ENCODE data around the gene TNFAIP8. TPM values are rescaled to one million over a fixed set of nuclear protein-coding genes. Genes with fewer than 3 reads are reported as not detected.

TNFAIP8 gene
- total RNA-seq, 2 experiments from 2014 or later: 121 to 122 TPM

DNA sequence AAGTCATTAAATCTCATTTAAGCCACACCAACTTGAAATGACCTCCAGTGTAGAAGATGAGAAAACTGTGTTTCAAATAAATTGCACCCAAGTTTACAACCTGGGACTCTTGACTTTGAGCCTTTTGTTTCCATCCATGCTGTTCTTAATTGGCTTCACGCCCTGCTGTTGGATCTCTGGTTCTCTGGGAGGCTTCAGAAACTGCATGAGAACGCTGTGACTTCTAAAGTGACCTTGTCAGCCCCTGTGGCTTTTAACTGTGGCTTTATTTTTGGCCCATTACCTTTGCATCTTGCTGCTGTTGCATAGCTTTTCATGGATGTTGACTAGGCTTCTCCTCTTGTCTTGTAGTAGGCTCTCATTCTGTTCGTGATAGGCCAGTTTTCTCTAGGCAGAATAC, 29.3 kb downstream of the TNFAIP8 start:
- H3K27ac Mint-ChIP-seq: peak overlapping the region; percentile 57
- H3K9me3 Mint-ChIP-seq: no peaks in the 10 kb centered on the region
- H3K4me1 Mint-ChIP-seq: peaks cover 67% of the 10 kb centered on the region
- ATAC-seq (ENCODE audit: low read depth) (no peak), DNase-seq (no peak)
- POLR2A ChIA-PET: no interaction called here
- no peak overlapping the region for H3K4me3 Mint-ChIP-seq
- H3K27me3 Mint-ChIP-seq: no peaks in the 10 kb centered on the region
- peaks cover 39% of the 10 kb centered on the region for H3K36me3 Mint-ChIP-seq

DNA sequence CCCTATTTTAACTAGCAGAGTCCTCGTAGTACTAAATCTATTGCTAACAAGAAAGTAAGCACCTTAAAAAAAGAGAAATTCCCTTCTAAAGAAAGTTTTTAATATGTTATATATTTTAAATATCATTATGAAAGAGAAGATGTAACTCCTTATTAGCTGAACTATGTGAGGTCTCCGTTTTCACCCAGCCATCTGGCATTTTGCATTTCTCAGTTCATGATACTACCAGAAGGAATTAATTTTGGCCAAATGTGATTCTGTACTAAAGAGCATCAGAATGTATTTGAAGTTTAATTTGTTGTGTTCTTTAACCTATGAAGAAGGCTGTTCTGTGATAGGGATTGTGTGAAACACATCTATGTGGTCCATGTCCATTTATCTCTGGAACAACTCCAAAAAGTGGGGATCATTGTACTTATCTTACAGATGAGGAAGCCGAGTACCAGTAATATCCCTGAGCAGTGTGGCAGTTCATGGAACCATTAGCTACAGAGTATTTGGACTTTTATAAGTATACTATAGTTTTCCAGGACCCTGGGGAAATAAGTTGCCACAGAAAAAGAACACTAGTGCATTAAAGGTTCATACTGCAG, 29.8 kb downstream of the TNFAIP8 start:
- Mint-ChIP-seq H3K9me3 (no peaks in the 10 kb centered on the region), H3K36me3 (peaks cover 38% of the 10 kb centered on the region), H3K4me3 (no peak overlapping the region), H3K27me3 (no peaks in the 10 kb centered on the region), H3K4me1 (peaks cover 66% of the 10 kb centered on the region), H3K27ac (peak overlapping the region; percentile 57)
- DNase-seq (no peak), ATAC-seq (ENCODE audit: low read depth) (no peak)
- POLR2A ChIA-PET: no interaction called here

DNA sequence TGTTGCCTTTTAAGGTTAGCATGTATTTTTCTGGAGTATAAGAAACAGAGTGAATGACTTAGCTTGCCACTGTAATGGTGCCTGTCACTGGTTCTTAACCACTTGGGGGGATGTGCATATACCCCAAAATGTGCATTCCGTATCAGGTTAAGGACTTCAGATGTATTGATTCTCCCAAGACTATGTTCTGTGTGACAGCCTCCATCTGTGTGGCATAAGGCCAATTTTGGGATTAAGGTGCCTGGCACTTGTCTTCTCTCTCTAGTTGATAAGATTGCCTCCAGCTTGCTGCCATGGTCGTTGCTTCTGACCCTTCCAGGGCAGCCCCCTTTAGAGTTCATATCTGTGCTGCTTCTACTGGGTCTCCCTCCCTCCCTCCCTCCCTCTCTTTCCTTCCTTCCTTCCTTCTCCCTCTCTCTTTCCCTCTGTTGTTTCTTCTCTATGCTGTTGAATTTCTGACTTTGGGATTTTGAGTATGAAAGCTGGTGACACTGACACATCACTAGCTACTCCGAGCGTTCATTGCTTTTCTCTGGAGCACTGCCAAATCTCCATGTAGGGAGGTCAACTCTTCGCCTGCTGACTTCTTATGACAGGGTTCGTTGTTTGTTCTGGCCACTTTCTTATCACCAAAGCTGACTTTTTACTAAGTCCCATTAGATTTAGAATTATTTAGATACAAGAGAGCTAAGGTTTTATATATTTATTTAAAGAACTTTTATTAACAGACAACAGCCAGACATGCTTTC, 31.0 kb downstream of the TNFAIP8 start:
- Mint-ChIP-seq H3K27ac (no peak overlapping the region), H3K36me3 (peaks cover 41% of the 10 kb centered on the region), H3K27me3 (no peaks in the 10 kb centered on the region), H3K4me3 (no peak overlapping the region), H3K4me1 (peaks cover 57% of the 10 kb centered on the region), H3K9me3 (no peaks in the 10 kb centered on the region)
- ATAC-seq (ENCODE audit: low read depth): no peak
- DNase-seq: no peak
- POLR2A ChIA-PET: no interaction called here

DNA sequence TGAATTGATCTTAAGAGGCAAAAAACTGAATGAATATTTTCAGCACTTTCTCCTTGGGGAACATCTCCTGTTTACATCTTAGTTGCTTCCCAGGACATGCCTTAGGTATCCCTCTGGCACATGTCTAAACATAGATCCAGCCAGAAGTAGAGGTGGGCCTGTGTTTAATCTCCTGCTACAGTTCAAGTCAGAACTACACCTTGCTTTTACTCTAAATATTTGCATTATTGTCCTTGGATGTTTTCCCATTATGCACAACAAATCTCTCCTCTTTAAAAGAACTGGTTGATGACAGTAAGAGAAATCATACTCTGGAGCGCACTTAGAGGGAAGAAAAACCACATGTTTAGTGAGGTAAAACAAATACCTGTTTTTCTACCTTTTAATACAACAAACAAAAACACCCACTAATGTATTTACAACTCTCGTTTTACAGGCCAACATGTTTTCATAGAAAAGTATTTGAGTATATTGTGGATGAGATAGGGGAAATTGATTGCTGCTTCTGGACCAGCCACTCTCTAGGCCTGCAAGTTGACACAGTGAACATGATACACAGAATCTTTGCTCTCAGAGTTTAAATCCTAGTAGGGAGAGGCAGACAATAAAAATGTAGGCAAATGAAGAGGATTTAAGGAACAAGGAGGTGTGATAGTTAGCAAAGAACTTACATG, 32.3 kb downstream of the TNFAIP8 start:
- H3K27ac Mint-ChIP-seq: peak overlapping the region; percentile 57

DNA sequence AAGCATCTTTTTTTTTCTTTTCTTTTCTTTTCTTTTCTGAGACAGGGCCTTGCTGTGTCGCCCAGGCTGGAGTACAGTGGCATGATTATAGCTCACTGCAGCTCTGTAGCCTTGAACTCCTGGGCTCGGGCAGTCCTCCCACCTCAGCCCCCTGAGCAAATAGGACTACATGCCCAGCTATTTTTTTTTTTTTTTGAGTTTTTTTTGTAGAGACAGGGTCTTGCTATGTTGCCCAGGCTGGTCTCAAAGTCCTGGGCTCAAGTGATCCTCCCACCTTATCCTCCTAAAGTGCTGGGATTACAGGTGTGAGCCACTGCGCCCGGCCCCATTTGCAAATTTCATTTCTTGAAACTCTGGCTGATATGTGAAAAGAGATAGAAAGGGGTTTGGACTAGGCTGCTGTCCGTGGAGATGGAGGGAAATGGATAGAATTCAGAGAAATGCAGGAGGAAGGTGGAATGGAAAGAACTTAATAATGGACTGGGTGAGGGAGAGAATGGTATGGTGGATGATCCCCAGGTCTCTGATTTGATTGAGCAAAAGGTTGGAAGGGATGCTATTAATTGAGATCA, 32.9 kb downstream of the TNFAIP8 start:
- Mint-ChIP-seq H3K4me1 (peaks cover 54% of the 10 kb centered on the region), H3K27ac (peak overlapping the region; percentile 67), H3K9me3 (no peaks in the 10 kb centered on the region), H3K27me3 (no peaks in the 10 kb centered on the region), H3K36me3 (peaks cover 44% of the 10 kb centered on the region), H3K4me3 (peak overlapping the region; percentile 45)
- POLR2A ChIA-PET: no interaction called here
- ATAC-seq (ENCODE audit: low read depth): no peak
- no peak for DNase-seq

More for the DNA sequence above, 32.3 kb downstream of the TNFAIP8 start:
- ATAC-seq (ENCODE audit: low read depth): no peak
- H3K36me3 Mint-ChIP-seq: peaks cover 42% of the 10 kb centered on the region
- DNase-seq: no peak
- H3K9me3 Mint-ChIP-seq: no peaks in the 10 kb centered on the region
- no peak overlapping the region for H3K4me3 Mint-ChIP-seq
- no peaks in the 10 kb centered on the region for H3K27me3 Mint-ChIP-seq
- H3K4me1 Mint-ChIP-seq: peaks cover 54% of the 10 kb centered on the region
- POLR2A ChIA-PET: no interaction called here

DNA sequence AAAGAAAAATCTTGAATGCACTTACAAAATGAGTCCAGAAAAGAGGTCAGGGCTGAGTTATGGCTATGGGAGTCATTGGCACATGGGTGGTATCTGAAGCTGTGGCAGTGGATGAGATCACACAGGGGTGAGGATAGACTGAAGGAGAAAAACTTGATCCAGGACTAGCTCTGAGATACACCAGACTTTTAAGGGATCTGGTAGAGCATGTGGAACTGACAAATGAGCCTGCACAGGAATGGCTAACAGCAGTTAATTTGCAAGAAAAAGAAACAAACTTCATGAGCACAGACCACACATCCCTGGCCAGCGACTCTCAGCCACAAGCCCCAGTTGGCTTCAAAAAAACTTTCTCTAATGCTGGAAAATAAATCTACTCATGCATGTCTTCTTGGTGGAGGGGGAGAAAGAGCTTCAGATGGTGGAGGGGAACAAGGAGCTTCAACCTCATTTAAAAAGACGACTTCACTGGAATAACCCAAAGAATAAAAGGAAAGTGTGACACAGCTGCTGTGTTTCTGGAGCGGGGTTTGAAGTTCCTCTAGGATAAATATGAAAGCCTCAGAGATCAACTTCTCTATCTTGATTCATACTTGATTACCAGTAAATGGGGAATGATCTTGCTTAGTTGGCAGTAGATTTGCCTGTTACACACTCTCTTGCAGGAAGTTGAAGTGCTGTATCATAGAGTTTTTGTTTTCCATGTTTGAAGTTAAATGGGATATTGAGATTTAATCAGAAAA, 33.6 kb downstream of the TNFAIP8 start:
- ATAC-seq (ENCODE audit: low read depth): peak; percentile 48
- peak overlapping the region; percentile 45 for H3K4me3 Mint-ChIP-seq
- peaks cover 47% of the 10 kb centered on the region for H3K36me3 Mint-ChIP-seq

DNA sequence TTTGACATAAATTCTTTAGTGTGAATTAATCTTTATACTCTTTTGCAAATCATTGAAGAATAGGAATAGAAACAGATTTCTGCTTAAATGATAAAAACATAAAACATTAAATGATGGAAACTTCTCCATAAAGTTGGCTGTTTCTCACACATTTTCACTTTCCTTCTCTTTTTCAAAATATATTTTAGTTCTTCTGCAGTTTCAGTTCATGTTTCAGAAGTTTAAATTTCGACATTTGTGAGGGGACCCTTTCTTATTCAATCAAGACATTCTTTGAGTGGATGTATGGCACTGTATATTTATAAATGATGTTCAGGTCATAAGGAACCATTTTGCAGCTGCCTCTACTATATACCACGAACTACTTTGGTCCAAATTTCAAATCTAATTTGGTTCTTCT, 34.6 kb downstream of the TNFAIP8 start:
- Mint-ChIP-seq H3K9me3 (no peaks in the 10 kb centered on the region), H3K27me3 (no peaks in the 10 kb centered on the region), H3K4me1 (peaks cover 53% of the 10 kb centered on the region), H3K27ac (no peak overlapping the region), H3K4me3 (no peak overlapping the region), H3K36me3 (peaks cover 49% of the 10 kb centered on the region)
- DNase-seq: no peak
- POLR2A ChIA-PET: no interaction called here
- ATAC-seq (ENCODE audit: low read depth): no peak

More for the DNA sequence above, 33.6 kb downstream of the TNFAIP8 start:
- no peak for DNase-seq
- Mint-ChIP-seq H3K9me3 (no peaks in the 10 kb centered on the region), H3K4me1 (peaks cover 52% of the 10 kb centered on the region), H3K27me3 (no peaks in the 10 kb centered on the region), H3K27ac (peak overlapping the region; percentile 67)
- POLR2A ChIA-PET: no interaction called here

DNA sequence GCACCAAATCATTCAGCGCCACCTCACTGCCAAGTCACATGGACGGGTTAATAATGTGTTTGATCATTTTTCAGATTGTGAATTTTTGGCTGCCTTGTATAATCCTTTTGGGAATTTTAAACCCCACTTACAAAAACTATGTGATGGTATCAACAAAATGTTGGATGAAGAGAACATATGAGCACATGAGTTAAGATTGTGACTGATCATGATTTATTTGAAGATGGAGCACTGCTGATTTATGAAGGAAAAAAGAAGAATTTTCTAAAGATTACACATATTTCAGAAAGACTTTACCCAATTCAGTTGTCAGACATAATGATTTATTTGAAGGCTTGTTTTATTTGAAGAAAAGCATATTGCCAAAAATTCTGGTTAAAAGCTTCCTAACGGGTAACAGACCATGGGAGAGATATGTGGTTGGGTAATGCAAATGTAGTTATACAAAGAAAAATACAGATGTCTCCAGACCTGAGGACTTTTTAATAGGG, 37.4 kb downstream of the TNFAIP8 start:
- POLR2A ChIA-PET: interaction anchor here (0.7 kb wide), 1 partner anchor 77 kb away, joined by 3 read pairs; no protein-coding TSS in a partner anchor
- Mint-ChIP-seq H3K27me3 (no peaks in the 10 kb centered on the region), H3K4me3 (peak overlapping the region; percentile 6), H3K4me1 (peaks cover 58% of the 10 kb centered on the region), H3K36me3 (peaks cover 64% of the 10 kb centered on the region), H3K27ac (peak overlapping the region; percentile 13), H3K9me3 (no peaks in the 10 kb centered on the region)
- no peak for ATAC-seq (ENCODE audit: low read depth)
- no peak for DNase-seq

DNA sequence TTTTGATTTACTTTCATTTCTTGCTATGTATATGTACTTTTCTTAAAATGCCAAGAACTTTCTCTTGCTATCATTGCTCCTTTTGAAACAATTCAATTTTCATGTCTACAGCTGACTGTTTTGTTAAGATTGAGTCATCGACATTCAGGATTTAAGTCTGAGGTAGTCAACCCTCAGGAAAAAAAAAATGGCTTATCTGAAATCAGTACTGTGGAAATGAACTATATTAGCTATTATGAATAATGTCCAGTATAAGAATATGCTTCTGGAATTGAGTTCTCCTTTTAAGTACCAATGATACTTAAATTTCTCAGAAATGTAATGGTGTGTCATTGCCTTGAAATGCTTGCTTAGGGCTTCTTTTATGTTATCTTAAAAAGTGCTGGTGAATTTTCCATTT, 37.9 kb downstream of the TNFAIP8 start:
- POLR2A ChIA-PET: interaction anchor here (0.7 kb wide), 1 partner anchor 78 kb away, joined by 3 read pairs; no protein-coding TSS in a partner anchor
- ATAC-seq (ENCODE audit: low read depth) (no peak), DNase-seq (no peak)
- Mint-ChIP-seq H3K4me1 (peaks cover 56% of the 10 kb centered on the region), H3K36me3 (peaks cover 64% of the 10 kb centered on the region), H3K9me3 (no peaks in the 10 kb centered on the region), H3K4me3 (no peak overlapping the region), H3K27ac (peak overlapping the region; percentile 61), H3K27me3 (no peaks in the 10 kb centered on the region)

DNA sequence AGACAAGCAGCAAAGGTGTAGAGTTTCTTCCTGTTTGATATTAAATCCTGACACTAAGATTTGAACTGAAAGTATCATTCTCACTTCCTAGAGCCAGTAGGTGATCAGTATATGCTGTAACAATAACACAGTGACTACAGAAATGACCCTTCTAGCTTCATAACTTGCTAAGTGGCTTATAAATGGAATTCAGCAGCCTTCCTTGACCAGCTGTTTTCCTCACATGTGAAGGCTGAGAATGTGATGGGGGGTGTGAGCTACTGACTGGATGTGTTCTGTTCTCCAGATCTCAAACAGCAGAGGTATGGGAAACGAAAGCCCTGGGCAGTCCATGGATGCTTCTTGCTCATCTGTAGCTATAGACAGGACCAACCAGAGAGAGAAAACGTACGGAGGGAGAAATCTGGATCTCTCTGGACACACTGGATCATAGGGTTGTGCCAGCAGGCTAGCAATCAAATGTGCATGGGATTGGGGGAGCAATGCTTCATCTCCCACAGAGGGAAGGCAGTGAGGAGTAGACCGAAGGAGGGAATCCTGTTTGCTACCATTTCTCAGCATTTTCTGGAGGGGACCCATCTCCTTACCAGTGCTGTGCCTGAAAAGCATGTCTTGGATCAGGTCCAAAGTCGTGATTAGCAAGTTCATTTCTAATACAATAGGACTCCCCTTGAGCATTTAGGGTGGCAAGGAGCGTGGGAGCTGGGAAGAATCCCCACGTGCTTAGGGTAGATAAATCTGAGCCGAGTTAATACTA, 39.4 kb downstream of the TNFAIP8 start:
- POLR2A ChIA-PET: interaction anchor here (0.7 kb wide), 1 partner anchor 61 kb away, joined by 3 read pairs; no protein-coding TSS in a partner anchor
- Mint-ChIP-seq H3K27me3 (no peaks in the 10 kb centered on the region), H3K27ac (peak overlapping the region; percentile 64), H3K9me3 (no peaks in the 10 kb centered on the region), H3K4me1 (peaks cover 47% of the 10 kb centered on the region), H3K36me3 (peaks cover 54% of the 10 kb centered on the region), H3K4me3 (no peak overlapping the region)
- DNase-seq: no peak
- no peak for ATAC-seq (ENCODE audit: low read depth)

DNA sequence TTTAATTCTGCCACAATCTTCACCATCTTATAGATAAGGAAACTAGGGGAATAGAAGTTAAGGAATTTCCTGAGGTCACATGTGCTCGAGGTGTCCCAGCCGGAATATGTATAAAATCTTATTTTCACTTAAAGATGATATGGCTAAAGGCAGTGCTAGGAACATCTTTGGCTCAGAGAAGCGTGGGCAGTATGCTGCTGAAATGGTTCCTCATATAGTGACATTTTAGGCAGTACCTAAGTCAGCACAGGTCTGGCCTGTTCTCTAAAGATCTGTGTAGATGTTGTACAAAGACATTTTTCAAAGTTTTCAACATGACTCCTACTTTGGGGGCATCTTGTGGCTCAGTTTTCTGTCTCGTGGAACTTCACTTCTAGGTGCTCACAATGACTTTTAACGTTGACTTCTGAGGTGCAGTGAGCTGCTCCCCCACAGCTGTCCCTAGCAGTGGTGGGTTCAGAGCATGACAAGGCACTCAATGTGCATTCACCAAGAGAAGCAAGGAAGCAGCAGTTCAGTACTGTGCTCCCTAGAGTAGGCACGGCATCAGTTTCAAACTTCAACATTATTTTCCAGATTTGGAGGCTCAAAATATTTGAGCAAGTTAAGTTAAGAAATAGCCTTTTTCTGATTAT, 40.3 kb downstream of the TNFAIP8 start:
- Mint-ChIP-seq H3K27me3 (no peaks in the 10 kb centered on the region), H3K36me3 (peaks cover 52% of the 10 kb centered on the region), H3K27ac (peak overlapping the region; percentile 66), H3K4me1 (peaks cover 45% of the 10 kb centered on the region), H3K4me3 (peak overlapping the region; percentile 14), H3K9me3 (no peaks in the 10 kb centered on the region)
- ATAC-seq (ENCODE audit: low read depth): peak; percentile 43
- POLR2A ChIA-PET: interaction anchor here (0.6 kb wide), 1 partner anchor 119 kb away, joined by 4 read pairs; no protein-coding TSS in a partner anchor
- no peak for DNase-seq
